HG03064 (cell line): ENCODE data around the gene ACSL1.
"Not testable (repeated sequence)": the region's sequence is repeated elsewhere in the genome, so short reads cannot be mapped to it uniquely, and the experiment has no call there.

Experiments
- ATAC-seq: cut with Tn5 transposase; IDR thresholded peaks from one replicate; pipeline ENCODE4 v1.9.1; 2021; ENCODE audit warnings: low read depth; ENCODE audit not compliant: unreplicated experiment

ACSL1 gene

GRCh38 chr4:184763150-184763780 is 62.5 kb downstream of the ACSL1 start:
- no peak for ATAC-seq

- peak; percentile 91 for ATAC-seq
Observed at GRCh38 chr4:184762100-184762499, 63.7 kb downstream of the ACSL1 start.

GRCh38 chr4:184760681-184761080 is 65.1 kb downstream of the ACSL1 start:
- ATAC-seq: no peak

DNA sequence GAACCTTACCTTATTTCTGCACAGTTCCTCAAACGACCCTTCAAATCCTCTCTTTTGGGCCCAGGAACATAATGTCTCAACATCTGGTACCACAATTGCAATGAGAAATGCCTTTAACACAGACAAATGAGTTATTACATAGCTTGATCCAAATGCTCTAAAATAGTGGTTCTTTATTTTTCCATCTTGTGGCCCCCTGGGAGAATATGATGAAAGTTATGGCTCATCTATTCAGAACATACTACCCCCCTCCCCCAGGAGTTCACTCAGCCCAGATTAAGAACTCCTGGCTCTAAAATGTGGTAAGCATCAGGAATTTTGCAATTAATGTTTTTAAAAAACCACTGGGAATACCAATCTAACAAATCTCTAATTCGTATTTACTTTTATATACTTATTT is 68.0 kb downstream of the ACSL1 start:
- ATAC-seq: no peak

DNA sequence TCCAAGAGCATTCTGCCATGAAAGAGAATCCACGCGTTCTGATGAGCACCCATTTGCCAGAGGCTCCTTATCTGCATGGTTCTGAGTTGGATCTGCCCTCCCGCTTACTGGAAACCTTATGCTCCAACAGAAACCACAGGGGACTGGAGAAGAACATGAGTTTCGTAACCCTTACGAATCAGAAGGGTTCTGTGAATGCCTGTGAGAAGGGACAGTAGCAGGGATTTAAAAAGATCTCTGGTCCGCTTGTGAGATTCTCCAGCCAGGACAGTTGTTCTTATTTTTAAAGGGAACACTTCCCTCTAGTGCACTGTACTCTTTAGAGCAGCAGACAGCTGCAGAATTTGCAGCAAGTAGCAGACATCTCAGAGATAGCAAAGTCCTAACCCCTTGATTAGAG is 69.4 kb downstream of the ACSL1 start:
- no peak for ATAC-seq

- no peak for ATAC-seq
Observed at GRCh38 chr4:184755278-184755677, 70.5 kb downstream of the ACSL1 start.

DNA sequence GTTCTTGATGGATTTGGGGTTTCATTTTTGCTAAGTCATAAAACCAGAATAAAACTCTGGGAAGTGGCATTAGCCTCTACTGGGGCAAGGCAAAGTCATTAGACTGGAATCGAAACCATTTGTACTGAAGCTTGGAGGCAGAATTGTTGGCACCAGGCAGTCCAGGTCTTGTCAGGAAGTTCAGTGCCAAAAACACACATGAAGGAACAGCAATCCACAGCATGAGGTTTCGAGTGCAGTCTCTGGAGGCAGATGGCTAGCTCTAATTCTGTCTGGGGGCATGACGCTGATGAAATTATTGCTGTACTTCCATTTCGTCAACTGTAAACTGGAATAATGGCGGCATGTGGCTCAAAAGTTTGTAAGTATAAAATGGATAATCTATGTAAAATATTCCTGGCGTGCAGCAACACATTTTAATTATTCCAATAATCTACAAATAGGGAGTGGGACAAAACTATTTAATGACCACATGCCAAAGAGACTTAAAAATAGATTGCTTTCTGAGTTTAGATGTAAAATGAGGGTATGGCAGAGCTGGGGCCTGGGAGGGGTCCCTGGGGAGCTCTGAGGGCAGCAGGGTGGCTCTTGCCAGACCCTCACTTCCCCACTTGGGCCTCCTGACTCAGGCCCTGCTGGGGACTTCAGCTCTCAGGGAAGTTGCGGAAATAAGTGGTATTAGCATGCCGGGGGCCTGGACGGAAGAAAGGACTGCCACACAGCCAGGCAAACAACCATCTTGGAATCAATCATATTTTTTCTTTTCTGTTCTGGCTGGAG is 73.1 kb downstream of the ACSL1 start:
- no peak for ATAC-seq

- ATAC-seq: no peak
Observed at GRCh38 chr4:184751585-184751956, 74.2 kb downstream of the ACSL1 start.

DNA sequence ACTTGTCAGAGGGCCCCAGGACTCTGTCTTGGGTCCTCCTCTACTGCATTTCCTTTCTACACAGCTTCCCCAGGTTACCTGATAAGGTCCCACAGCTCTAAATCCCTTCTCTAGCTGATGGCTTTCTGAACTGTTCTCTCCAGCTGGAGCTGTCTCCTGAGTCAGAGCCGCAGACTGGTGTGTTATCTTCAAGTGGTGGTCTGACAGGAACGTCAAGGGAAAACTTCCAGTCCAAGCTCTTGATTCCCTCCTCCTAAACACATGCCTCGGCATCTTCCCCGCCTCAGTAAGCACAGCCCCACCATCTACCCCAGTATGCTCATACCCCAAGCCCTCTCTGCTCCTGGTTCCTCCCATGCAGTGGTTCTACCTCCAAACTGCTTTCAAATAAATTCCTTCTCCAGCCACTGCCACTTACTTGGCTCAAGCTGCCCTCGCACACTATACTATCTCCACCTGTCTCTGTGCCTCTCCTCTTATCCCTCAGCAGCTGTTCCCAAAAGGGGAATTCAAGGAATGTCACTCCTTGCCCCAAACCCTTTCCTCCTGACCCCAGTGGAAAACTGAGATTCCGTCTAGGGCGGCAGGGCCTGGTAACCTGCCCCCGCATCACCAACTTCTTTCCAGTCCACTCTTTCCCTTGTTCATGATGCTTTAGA is 74.7 kb downstream of the ACSL1 start:
- ATAC-seq: no peak

DNA sequence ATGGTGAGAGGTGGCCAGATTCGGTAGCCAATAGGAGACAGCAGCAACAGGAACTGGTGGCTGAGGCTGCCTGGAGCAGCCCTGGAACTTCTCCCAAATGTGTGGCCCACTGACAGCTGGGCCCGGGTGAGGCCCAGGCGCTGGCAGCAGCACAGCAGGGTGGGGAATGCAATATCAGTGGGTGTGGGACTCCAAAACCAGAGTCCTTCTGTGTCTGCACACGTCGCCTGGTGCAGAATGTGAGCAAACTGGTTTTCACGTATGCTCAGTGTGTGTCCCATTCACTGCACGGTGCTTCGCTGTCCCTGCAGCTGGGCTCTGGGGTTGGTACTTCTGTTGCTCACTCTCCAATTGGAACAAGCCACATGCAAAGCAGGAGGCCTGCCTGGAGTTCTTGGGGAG is 77.5 kb downstream of the ACSL1 start:
- no peak for ATAC-seq

DNA sequence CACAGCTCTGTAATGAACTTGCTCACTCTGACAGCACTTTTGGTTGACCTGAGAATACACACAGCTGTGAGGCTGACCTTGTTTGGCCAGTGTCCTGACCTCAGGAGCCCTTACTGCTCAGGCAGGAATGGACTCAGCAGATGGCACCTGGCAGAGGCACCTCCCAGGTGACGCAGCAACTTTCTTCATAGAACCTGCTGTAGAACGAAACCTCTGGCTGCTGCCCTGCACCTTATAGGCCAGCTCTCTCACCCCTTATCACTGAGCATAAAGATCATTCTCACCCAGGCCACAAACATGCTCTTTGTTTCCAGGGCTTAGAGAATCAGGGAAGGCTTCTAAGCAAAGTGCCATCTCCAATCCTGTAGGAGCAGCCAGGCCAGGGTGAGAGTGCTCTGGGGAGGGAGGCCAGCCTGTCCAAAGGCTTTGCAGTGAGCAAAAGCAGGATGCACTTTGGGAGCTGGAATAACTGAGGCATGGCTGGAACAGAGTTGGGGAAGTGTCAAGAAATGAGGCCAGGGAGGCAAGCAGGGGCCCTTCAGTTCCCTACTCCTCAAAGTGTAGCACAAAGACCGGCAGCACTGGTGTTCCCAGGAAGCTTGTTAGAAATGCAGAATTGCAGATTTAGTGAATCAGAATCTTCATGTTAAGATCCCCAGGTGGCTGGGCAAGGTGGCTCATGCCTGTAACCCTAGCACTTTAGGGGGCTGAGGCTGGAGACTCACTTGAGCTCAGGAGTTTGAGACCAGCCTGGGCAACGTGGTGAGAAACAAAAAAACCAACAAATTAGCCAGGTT is 78.5 kb downstream of the ACSL1 start:
- no peak for ATAC-seq

GRCh38 chr4:184745831-184746795 is 79.7 kb downstream of the ACSL1 start:
- ATAC-seq: no peak

GRCh38 chr4:184744236-184744635 is 81.5 kb downstream of the ACSL1 start:
- ATAC-seq: no peak

DNA sequence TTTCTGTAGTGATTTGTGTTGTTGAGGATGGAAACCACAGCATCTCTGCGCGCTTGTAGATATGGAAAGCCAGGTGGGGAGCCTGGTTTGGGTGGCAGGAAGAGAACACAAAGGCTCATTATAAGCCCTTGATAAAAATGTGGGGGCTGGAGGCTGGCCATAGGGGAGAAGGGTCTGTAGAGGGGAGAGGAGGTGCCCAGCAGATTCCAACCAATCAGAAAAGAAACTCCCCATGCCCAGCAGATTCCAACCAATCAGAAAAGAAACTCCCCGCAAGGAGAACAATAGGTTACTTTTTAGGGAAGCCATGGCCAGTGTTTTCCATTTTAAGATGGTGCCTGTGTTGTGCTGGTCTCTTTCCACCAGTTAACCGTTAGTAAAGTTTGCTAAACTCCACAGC is 82.1 kb downstream of the ACSL1 start:
- no peak for ATAC-seq

DNA sequence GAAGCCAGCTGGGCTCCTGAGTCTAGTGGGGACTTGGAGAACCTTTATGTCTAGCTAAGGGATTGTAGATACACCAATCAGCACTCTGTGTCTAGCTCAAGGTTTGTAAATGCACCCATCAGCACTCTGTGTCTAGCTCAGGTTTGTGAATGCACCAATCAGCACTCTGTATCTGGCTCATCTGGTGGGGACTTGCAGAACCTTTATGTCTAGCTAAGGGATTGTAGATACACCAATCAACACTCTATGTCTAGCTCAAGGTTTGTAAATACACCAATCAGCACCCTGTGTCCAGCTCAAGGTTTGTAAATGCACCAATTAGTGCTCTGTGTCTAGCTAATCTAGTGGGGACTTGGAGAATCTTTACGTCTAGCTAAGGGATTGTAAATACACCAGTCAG is 84.1 kb downstream of the ACSL1 start:
- ATAC-seq: not testable (repeated sequence)

DNA sequence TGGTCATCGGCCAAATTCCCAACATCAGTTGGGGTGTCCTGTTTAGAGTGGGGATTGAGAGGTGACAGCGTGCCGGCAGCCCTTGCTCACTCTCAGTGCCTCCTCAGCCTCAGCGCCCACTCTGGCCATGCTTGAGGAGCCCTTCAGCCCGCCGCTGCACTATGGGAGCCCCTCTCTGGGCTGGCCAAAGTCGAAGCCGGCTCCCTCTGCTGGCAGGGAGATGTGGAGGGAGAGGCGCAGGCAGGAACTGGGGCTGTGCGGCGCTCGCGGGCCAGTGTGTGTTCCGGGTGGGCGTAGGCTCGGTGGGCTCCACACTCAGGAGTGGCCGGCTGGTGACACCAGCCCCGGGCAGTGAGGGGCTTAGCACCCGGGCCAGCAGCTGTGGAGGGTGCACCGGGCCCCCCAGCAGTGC is 84.8 kb downstream of the ACSL1 start:
- no peak for ATAC-seq

DNA sequence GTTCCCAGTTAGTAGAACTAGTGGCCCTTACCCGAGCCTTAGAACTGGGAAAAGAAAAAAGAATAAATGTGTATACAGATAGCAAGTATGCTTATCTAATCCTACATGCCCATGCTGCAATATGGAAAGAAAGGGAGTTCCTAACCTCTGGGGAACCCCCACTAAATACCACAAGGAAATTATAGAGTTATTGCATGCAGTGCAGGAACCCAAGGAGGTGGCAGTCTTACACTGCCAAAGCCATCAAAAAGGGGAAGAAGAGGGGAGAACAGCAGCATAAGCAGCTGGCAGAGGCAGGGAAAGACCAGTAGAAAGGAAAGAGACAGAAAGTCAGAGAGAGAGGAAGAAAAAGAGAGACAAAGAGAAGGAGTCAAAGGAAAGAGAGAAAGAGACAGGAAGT is 86.2 kb downstream of the ACSL1 start:
- not testable (repeated sequence) for ATAC-seq

DNA sequence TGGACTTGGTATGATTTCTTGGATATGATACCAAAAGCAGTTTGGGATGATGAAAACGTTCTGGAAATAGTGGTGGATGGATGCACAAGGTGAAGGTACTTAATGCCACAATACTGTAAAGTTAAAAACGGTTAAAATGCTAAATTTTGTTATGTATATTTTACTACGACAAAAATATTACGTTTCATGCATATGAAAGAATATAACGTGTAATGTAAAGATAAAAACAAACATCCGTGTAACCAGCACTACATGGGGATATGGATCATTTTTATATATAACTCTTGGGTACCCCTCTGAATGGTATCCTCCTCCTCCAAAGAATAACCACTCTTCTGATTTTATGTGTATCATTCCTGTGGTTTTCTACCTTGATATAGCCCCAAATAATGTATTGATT is 91.0 kb downstream of the ACSL1 start:
- ATAC-seq: no peak

DNA sequence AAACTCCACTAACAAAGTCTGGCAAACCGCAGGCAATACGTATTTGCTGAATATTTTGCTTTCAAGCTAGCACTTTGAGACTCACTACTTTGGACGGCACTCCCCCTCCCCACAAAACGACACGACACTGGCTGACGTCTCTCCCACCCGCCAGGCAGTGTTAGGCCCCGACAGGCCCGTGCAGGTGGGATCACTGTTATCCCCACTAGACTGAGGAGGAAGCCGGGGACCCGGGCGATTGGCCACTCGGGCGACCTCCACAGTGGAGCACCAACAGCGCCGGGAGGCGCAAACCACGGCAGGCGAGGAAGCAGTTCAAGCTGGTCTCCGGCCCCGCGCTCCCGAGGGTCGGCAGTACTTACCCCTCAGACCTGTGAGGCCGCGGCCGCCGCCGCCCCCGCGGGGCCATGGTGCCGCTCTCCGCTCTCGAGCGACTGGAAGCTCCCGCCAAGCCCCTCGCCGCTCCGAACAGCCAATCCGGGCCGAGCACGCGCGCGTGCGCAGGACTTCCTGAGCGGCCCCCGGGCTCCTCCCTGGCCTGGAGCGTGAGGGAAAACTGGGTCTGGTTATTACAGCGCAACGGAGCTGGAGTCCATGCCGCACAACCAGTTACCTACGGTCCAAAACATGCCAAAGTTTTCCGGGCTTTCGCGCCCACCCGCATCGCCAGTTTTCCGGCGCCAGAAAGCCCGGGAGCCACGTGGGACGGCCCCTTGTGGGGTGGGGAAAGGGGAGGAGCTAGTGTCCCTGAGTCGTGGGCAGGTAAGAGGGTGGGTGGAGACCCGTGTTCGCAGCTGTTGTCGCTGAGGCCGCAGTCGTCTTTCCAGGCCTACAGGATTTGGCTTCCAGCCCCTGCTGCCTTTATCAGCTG is 91.9 kb downstream of the ACSL1 start, which contains the start of gene CENPU:
TSS of gene CENPU (minus strand) at position 443 of the 871 bp plus-strand sequence. CDS start at position 409, 34 bp downstream.
- peak; percentile 91 for ATAC-seq
